ENCODE results near the gene TBC1D5.
"Not testable (repeated sequence)": the region's sequence is repeated elsewhere in the genome, so short reads cannot be mapped to it uniquely, and the experiment has no call there.

TBC1D5 gene

DNA sequence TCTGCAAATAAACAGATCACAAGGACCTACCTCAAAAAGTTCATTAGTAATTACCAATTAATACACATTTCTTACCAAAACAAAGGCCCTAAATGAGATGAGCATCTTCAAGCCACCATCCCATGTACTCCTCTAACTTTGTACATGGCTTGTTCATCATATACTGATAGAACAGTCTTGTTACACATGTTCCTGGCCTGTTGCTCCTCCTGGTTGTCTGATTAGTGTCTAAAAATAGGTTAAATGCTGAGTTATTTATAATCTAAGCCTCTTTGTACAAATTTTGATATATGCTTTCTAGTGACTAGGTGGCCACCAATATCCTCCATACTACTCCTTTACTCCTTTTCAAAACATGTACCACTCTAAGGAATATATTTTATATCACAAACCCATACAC lies 25.0 kb downstream of the TBC1D5 start:
- no peak overlapping the region for H3K4me3 ChIP-seq (ENCODE audit: low read depth, low read length)

DNA sequence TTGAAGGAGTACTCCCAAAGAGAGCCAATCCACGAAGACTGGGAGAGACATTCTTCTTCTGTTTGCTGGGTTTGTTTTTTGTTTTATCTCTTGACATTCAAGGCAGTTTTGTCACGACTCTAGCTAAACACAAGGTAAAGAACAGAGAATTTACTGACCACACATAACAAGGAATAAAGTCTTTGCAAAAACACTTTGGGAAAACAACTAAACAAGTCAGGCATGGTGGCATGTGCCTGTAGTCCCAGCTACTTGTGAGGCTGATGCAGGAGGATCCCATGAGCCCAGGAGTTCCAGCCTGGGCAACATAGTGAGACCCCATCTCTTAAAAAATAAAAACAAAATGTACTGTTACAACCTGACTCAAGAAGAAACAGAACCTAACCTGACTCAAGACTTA lies 28.0 kb downstream of the TBC1D5 start:
- no peak overlapping the region for H3K4me3 ChIP-seq (ENCODE audit: low read depth, low read length)

DNA sequence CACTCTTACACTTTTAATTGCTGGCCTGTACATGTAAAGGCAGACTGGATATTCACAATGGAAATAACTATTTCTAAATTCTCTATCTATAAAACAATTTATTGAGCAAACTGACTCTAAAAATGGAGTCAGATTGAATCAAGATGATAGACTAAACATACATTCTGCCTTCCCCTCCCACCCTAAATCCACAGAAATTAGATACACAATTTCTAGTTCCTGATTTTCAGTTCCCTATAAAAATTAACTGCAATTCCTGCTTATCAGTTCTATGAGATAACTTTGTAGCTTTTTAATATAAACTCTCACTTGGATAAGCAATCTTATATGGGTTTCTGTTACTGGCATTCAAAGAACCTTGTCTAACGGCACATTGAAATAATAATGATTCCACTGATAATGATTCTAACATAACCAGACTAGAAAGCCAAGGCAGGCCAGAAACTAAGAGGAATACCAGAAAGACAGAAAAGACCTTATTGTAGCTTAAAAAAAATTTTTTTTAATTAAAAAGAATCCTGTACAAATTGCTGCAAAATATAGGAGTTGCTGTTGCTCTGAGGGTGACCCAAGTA lies 33.1 kb downstream of the TBC1D5 start:
- no peak overlapping the region for H3K4me3 ChIP-seq (ENCODE audit: low read depth, low read length)

DNA sequence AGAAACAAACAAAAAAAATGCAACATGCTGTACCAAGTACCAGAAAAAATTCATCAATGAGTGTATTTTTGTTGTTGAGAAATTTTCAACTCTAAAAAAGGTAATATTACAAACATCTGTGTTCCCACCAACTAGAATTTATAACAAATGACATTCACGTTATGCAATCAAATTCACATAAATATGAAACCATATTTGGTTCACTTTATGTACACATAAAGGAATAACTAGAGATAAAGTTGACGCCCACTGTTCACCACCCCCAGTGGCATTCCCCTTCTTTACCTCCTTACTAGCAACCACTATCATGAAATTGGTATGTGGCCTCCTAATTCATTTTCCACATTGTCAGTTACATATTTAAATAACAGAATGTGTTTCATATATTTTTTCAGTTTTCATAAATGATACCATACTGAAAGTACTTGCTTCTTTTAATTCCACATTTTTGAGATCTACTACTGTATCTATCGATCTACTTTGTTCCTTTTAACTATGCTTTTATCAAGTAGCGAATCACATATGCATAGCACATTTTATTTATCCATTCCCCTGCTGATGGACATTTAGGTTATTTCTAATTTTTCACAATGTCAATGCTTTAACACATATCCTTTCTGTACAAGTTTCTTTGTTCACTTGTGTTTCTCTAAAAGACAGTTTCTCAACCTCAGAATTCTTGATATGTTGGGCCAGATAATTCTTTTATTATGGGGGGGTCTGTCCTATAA lies 34.5 kb downstream of the TBC1D5 start:
- H3K4me3 ChIP-seq (ENCODE audit: low read depth, low read length), result no peak overlapping the region

DNA sequence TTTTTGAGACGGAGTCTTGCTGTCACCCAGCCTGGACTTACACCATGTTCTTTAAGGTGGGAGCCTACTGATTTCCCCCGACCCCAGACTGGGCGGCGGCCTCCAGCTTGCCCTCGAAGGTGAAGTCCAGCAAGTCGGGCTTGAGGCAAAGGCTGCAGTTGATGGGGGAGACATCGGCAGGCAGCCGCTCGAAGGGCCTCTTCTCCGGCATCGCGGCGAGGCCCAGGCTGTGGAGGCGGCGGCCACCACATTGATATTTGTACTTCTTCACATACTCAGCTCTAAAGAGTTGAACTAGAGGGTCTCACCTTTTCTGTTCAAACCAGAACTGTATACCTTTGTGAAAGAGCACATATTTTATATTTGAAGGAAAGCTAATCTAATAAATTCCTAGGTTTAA lies 36.4 kb downstream of the TBC1D5 start:
- H3K4me3 ChIP-seq (ENCODE audit: low read depth, low read length), result not testable (repeated sequence)

DNA sequence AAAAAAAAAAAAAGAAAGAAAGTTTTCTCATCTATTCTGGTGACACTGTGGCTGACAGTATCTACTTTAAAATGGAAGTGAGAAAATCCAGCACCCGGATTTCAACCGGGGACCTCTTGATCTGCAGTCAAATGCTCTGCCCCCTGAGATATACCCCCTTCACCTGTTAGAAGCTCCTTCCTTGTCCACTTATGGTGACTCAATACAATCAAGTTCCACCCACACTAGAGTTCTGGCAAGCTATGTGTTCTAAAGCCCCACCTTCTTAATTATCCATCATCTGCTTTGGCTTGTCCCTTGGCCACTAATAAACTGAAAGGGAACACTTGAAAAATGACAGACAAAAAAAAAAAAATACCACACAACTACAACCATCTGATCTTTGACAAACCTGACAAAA lies 42.6 kb downstream of the TBC1D5 start:
- H3K4me3 ChIP-seq (ENCODE audit: low read depth, low read length), result not testable (repeated sequence)

DNA sequence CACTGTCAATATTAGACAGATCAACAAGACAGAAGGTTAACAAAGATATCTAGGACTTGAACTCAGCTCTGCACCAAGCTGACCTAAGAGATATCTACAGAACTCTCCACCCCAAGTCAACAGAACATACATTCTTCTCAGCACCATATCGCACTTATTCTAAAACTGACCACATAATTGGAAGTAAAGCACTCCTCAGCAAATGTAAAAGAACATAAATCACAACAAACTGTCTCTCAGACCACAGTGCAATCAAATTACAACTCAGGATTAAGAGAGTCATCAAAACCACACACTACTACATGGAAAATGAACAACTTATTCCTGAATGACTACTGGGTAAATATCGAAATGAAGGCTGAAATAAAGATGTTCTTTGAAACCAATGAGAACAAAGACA lies 46.8 kb downstream of the TBC1D5 start:
- not testable (repeated sequence) for H3K4me3 ChIP-seq (ENCODE audit: low read depth, low read length)

DNA sequence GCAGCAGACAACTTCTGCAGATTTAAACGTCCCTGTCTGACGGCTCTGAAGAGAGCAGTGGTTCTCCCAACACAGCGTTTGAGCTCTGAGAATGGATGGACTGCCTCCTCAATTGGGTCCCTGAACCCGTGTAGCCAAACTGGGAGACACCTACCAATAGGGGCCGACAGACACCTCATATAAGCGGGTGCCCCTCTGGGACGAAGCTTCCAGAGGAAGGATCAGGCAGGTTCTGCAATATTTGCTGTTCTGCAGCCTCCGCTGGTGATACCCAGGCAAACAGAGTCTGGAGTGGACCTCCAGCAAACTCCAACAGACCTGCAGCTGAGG lies 48.8 kb downstream of the TBC1D5 start:
- H3K4me3 ChIP-seq (ENCODE audit: low read depth, low read length), result not testable (repeated sequence)

DNA sequence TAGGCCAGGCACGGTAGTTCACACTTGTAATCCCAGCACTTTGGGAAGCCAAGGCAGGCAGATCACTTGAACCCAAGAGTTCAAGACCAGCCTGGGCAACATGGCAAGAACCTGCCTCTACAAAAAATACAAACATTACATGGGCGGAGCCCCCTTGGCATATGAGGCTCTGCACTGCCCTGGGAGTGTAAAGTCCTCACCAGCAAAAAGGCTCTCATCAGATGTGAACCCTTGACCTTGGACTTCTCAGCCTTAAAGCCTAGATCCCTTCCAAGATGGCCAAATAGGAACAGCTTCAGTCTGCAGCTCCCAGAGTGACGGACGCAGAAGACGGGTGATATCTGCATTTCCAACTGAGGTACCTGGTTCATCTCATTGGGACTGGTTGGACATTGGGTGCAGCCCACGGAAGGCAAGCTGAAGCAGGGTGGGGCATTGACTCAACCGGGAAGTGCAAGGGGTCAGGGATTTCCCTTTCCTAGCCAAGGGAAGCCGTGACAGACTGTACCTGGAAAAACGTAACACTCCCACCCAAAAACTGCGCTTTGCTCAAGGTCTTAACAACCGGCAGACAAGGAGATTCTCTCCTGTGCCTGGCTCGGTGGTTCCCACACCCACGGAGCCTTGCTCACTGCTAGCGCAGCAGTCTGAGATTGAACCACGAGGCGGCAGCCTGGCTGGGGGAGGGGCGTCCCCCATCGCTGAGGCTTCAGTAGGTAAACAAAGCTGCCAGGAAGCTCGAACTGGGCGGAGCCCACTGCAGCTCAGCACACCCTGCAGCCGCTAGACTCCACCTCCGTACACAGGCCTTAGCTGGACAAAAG lies 49.4 kb downstream of the TBC1D5 start:
- not testable (repeated sequence) for H3K4me3 ChIP-seq (ENCODE audit: low read depth, low read length)

DNA sequence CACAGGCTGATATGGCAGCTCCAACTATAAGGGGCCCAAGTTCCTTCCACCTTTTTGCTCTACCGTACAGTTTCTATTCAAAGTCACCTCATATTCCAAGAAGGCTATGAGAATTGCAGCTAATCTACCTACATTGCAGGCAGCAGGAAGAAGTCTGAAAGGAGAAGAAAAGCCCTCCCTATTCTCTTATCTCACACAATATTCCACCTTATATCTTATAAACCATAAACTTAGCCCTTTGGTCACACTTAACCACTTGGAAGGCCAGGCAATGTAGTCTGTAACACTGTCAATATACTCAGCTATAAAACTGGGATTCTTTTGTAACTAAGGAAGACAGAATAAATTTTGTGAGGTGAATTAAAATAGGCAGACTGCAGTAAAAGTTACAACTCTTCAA lies 54.9 kb downstream of the TBC1D5 start:
- no peak overlapping the region for H3K4me3 ChIP-seq (ENCODE audit: low read depth, low read length)

DNA sequence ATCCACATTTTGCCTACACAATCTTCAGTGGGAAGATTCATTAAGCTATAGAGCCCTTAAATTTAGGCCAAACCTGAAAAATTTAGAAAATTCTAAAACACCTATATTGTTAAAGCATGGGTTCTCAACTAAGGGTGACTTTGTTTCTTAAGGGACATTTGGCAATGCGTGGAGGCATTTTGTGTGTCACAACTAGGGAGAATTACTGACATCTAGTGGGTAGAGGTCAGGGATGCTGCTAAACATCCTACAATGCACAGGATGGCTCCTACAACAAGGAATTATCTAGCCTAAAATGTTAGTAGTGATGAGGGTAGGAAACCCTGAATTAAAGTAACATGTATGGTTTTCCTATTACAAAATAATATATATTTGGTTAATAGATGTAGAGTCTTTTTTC lies 55.8 kb downstream of the TBC1D5 start:
- no peak overlapping the region for H3K4me3 ChIP-seq (ENCODE audit: low read depth, low read length)

DNA sequence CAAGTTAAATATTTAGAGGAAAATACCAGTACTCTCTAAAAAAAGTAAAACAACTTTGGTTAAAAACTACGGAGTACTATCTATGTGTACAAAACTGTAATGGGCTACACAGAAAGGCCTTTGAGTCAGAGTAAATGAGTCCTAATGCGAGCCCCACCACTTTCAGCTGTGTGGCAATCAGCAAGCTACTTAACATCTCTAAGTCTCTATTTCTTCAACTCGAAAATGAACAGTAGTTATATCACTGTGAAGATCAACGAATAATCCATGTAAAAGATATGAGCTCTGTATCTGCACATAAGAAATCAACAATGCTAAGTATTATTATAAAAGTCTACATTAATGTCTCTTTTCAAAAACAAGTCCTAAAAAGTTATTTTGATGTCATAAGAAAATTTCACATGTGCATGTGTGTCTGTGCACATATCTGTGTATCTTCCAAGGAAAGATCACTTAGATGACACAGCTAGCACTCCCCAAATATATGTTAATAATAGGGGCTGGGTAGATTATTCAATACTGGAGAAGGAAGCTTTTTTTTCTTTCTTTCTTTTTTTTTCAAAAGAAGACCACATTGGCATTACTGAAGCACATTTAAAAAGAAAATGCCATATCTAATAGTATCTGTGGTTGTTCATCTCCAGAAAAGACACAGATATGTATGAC lies 58.8 kb downstream of the TBC1D5 start:
- H3K4me3 ChIP-seq (ENCODE audit: low read depth, low read length), result no peak overlapping the region

DNA sequence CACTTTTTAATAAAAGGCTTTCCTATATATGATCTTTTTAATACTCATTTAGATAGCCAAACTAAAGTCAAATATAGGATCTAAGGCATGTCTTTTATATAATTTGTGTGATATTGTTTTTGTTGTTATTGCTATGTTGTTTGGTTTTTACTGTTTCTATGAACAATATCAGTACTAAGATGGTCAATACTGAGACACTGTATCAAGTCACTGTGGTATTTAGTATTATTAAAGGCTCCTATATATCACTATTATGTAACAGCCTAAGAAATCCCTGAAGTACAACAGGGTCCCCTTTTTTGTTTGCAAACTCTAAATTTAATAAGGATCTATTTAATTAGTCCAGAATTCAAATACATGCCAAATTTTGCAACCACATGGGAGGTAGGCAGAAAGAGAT lies 61.9 kb downstream of the TBC1D5 start:
- H3K4me3 ChIP-seq (ENCODE audit: low read depth, low read length), result no peak overlapping the region

DNA sequence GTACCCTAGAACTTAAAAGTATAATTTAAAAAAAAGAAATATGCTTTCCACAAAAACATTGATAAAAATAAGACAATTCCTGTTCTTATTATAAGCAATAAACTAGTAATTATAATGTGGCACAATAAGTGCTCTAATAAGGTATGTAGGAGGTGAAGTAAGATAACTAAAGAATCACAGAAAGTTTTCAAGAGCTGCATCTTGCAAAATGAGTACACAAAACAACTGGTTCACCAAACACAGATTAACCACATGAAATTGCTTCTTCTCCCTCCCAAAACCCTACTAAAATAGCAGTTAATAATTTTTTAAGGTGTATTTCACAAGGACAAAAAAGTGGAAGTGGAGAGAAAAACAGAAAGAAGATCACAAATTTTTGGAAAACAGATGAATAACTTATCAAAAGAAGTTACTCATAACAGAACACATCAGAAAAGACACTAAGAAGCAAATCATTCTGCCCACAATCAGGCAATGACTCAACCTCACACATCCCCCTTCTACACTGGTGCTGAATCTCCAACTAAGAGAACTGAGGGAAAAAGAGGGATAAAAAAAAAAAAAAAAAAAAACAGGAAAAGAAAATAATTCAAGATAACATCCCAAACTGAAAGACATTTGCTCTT lies 64.2 kb downstream of the TBC1D5 start:
- H3K4me3 ChIP-seq (ENCODE audit: low read depth, low read length), result no peak overlapping the region

DNA sequence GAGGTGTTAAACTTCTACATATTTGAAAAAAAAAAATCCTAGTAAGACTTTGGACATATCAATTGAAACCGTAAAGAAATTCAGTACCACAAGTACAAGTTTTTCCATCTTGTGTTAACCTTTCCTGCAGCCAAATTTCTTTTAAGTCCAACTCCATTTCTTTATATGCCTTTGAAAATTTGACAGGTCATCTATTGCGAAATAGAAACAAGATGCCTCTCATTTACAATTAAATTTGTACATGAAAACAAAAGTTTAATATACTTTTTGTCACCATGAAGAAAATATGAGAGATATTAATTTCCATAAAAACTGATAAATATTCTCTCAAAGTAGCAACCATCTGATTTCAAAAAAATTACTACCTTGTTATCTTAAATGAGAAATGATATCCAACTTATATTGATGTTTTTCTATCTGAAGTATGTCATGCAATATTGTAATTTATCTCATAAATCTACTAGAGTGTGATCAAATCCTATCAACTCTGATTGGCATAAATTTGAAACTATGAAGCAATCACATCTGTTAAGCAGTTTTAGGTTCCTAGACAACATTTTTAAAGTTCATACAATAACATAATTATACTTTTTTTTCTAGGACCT lies 68.2 kb downstream of the TBC1D5 start:
- H3K4me3 ChIP-seq (ENCODE audit: low read depth, low read length), result no peak overlapping the region

DNA sequence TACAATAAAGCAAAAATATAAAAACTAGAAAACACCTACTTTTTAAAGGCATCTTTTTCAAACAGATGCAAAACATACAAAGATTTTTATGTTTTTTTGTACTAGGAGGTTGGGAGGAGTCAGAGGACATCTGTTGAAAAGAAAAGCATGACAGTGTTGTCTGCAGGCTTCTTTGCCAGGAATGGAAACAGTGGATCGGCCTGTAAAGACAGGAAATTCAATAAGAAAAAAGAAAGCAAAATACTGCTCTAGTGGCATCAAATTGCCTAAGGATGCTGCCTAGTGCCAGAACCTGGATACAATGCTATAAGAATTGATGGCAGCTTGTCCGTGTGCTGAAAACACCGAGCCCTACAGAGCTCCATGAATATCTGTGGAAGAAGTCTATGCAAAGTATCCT lies 69.9 kb downstream of the TBC1D5 start:
- no peak overlapping the region for H3K4me3 ChIP-seq (ENCODE audit: low read depth, low read length)

DNA sequence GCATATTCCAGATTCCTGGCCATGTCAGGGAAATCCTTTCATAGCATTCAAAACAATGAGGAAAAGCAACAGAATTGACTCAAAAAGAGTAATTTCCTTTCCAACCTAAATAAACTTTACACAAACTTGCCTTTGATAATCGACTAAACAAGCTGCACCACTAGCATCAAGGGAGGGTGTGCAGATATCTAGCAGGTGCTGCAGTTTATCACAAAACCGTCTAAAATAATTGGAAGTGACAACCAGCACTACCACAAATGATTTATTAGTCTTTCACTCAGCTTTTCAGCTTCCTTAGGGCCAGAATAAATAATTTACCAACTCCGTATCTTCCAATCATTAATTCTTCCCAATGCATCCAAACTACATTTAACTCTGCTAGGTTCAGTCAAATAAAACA lies 71.7 kb downstream of the TBC1D5 start:
- no peak overlapping the region for H3K4me3 ChIP-seq (ENCODE audit: low read depth, low read length)

DNA sequence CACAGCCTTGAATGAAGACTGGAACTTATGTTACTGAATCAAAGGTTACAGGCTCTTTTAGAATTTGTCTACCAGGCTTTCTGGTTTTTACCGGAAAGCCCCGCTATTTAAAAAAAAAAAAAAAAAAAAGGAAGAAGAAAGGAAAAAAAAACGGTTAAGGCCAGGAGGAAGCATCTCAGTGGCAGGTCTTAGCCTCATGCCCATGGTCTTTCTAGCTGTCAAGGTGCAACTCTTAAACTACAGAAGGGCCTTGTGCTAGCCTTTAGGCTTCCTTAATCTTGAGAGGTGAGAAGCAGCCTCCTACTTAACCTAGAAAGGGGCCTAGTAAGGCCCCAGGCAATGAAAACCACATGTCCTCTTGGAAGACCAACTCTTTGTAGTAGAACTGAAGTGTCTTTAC lies 77.5 kb downstream of the TBC1D5 start:
- H3K4me3 ChIP-seq (ENCODE audit: low read depth, low read length), result no peak overlapping the region

DNA sequence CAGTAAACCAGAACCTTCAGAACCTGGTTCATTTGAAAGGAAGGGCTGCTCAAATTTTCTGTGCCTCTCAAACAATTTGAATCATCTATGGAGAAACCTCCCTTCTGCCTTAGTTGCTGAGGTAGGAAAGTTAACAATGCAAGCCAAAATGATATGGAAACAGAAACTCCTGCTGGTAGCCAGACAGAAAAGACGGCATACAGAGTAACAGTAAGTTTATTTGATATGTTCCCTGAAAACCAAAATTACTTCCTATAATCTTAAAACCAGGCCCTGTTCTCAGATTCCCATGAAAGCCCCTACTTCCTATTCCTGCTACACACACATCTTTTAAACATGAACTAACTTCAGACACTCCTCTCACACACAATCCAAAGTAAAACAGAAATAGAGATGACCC lies 86.2 kb downstream of the TBC1D5 start:
- no peak overlapping the region for H3K4me3 ChIP-seq (ENCODE audit: low read depth, low read length)

DNA sequence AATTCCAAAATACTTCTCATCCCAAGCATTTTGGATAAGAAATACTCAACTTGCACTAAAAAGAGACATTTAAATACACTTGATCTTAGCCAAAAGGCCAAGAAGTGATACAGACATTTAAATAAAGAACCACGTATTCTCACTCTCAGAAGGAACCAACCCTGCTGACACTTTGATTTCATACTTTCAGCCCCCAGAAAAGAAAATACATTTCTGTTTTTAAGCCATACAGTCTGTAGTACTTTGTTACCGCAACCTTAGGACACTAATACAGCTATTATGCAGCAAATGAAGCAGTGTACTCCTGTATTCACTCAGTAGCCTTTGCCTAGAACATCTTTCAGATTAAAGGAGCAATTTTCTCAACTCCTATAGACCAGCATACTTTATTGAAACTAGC lies 86.7 kb downstream of the TBC1D5 start:
- H3K4me3 ChIP-seq (ENCODE audit: low read depth, low read length), result no peak overlapping the region

DNA sequence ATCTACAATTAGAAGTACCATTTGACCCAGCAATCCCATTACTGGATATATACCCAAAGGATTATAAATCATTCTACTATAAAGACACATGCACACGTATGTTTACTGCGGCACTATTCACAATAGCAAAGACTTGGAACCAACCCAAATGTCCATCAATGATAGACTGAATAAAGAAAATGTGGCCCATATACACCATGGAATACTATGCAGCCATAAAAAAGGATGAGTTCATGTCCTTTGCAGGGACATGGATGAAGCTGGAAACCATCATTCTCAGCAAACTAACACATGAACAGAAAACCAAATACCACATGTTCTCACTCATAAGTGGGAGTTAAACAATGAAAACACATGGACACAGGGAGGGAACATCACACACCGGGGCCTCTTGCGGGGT lies 92.7 kb downstream of the TBC1D5 start:
- not testable (repeated sequence) for H3K4me3 ChIP-seq (ENCODE audit: low read depth, low read length)
